ENCODE results near the gene CALHM3.
A peak's percentile ranks its signal among the peaks of the same experiment; 100 is the strongest.

DNA sequence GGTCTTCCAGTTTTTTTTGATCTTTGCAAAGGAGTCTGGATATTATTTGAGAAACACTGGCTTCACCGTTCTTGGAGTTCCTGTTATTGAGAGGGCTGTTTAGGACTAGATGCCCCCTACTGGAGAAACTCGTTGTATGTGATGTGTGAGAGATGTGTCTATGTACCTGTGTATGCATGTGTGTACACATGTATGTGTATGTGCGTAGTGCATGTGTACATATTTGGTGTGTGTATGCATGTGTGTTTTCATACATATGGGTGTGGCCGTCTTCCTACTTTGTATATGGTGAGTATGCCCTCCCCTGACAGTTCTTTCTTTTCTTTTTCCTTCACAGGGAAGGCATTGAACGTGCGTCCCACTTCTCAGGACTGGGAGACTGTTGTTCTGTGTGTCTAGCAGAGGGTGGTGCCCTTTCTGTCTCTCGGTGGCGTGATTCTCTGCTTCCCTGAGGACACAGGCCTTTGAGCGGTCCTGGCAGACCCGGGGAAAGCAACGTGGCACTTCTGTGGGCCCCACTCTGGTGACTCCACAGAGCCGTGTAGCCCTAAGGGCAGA, 3.0 kb upstream of the CALHM3 start:
- TF ChIP-seq, protein P1, sequence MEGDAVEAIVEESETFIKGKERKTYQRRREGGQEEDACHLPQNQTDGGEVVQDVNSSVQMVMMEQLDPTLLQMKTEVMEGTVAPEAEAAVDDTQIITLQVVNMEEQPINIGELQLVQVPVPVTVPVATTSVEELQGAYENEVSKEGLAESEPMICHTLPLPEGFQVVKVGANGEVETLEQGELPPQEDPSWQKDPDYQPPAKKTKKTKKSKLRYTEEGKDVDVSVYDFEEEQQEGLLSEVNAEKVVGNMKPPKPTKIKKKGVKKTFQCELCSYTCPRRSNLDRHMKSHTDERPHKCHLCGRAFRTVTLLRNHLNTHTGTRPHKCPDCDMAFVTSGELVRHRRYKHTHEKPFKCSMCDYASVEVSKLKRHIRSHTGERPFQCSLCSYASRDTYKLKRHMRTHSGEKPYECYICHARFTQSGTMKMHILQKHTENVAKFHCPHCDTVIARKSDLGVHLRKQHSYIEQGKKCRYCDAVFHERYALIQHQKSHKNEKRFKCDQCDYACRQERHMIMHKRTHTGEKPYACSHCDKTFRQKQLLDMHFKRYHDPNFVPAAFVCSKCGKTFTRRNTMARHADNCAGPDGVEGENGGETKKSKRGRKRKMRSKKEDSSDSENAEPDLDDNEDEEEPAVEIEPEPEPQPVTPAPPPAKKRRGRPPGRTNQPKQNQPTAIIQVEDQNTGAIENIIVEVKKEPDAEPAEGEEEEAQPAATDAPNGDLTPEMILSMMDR (IDR thresholded peaks at IDR 0.05), result peak; percentile 25 to 61 (median 46)
- no peak for TF ChIP-seq POLR2A (IDR thresholded peaks at IDR 0.05)
